Hematopoietic multipotent progenitor cell treated with erythropoietin and hydrocortisone succinate and interleukin-3 and kit ligand, for 4 days (in vitro differentiated cells): Measurements from ENCODE around the gene CT45A3.
"Not testable (repeated sequence)": the region's sequence is repeated elsewhere in the genome, so short reads cannot be mapped to it uniquely, and the experiment has no call there.

Experiments used
- DNase-seq: peaks from one replicate; pipeline ENCODE4 v3.0.0-alpha.2; 2015

The CT45A3 gene, protein sequence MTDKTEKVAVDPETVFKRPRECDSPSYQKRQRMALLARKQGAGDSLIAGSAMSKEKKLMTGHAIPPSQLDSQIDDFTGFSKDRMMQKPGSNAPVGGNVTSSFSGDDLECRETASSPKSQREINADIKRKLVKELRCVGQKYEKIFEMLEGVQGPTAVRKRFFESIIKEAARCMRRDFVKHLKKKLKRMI

DNA sequence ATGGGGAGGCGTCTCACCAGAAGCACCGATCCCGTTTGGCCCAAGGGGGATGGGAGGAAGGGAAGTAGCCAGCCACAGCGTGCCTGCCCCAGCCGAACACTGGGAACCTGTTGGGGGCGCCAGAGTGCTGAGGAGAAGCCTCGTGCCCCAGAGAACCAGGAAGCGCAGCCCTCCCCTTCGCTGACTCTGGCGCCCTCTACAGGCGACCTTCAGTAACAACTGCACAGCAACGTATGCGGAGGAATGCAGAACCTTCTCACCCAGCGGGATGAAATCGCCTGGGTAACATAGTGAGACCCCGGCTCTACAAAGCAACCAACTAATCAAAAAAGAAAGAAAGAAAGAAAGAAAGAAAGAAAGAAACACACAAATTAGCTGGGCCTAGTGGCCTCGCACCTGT, at the start of gene CT45A3:
TSS of gene CT45A3 (minus strand) at position 101 of the 400 bp plus-strand sequence. CDS start 3,747 bp downstream, outside the sequence.
- DNase-seq, result not testable (repeated sequence)

DNA sequence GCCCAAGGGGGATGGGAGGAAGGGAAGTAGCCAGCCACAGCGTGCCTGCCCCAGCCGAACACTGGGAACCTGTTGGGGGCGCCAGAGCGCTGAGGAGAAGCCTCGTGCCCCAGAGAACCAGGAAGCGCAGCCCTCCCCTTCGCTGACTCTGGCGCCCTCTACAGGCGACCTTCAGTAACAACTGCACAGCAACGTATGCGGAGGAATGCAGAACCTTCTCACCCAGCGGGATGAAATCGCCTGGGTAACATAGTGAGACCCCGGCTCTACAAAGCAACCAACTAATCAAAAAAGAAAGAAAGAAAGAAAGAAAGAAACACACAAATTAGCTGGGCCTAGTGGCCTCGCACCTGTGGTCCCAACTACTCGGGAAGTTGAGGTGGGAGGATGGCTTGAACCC, 34.7 kb upstream of the CT45A3 start, which contains the start of gene CT45A6:
TSS of gene CT45A6 (minus strand) at position 101 of the 400 bp plus-strand sequence. CDS start 3,794 bp downstream, outside the sequence.
- DNase-seq, result not testable (repeated sequence)

DNA sequence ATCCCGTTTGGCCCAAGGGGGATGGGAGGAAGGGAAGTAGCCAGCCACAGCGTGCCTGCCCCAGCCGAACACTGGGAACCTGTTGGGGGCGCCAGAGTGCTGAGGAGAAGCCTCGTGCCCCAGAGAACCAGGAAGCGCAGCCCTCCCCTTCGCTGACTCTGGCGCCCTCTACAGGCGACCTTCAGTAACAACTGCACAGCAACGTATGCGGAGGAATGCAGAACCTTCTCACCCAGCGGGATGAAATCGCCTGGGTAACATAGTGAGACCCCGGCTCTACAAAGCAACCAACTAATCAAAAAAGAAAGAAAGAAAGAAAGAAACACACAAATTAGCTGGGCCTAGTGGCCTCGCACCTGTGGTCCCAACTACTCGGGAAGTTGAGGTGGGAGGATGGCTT, 17.4 kb upstream of the CT45A3 start, which contains the start of gene CT45A5:
TSS of gene CT45A5 (minus strand) at position 101 of the 400 bp plus-strand sequence. CDS start 3,774 bp downstream, outside the sequence.
- DNase-seq, result not testable (repeated sequence)

DNA sequence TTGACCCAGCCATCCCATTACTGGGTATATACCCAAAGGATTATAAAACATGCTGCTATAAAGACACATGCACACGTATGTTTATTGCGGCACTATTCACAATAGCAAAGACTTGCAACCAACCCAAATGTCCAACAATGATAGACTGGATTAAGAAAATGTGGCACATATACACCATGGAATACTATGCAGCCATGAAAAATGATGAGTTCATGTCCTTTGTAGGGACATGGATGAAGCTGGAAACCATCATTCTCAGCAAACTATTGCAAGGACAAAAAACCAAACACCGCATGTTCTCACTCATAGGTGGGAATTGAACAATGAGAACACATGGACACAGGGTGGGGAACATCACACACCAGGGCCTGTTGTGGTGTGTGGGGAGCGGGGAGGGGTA, 23.3 kb downstream of the CT45A3 start:
- DNase-seq, result not testable (repeated sequence)

DNA sequence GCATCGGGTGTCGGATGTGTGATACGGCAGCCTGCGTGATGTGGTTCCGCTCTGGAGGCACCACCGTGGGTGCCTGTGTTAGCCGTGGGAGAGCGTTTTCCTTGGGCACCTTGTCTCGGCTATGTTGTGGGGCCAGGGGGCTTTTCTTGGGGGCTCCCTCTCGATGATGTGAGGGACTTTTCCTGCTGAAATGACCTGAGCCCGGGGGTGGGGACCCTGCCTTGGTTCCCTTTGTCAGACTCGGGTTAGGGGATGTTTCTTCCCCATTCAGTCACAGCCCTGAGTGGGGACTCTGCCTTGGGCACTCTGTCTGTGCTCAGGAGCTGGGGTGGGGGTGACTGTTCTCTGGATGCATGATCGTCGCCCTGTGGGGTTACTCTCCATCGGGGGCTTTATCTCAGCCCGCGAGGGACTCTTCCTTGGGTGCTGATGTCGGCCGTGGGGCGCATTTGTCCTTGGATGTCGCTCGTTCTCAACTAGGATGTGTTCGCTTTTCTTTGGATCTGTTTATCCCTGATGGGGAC, 26.7 kb downstream of the CT45A3 start:
- no peak for DNase-seq

DNA sequence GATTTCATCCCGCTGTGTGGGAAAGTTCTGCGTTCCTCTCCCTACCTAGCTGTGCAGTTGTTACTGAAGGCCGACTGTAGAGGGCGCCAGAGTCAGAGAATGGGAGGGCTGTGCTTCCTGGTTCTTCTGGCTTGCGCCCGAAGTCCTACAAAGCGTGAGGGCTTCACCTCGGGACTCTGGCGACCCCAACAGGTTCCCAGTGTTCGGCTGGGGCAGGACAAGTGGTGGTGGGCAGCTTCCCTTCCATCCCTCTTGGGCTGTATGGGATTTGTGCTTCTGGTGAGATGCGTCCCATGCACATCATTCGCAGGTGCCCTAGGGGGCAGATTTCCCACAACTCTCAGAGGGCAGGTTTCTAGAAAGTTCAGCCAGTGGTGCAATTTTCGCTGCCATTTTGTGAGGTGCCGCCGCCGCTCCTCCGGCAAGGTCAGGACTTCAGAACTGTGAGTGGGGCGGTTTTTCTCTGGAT, 27.3 kb downstream of the CT45A3 start:
- peak; percentile 75 for DNase-seq

DNA sequence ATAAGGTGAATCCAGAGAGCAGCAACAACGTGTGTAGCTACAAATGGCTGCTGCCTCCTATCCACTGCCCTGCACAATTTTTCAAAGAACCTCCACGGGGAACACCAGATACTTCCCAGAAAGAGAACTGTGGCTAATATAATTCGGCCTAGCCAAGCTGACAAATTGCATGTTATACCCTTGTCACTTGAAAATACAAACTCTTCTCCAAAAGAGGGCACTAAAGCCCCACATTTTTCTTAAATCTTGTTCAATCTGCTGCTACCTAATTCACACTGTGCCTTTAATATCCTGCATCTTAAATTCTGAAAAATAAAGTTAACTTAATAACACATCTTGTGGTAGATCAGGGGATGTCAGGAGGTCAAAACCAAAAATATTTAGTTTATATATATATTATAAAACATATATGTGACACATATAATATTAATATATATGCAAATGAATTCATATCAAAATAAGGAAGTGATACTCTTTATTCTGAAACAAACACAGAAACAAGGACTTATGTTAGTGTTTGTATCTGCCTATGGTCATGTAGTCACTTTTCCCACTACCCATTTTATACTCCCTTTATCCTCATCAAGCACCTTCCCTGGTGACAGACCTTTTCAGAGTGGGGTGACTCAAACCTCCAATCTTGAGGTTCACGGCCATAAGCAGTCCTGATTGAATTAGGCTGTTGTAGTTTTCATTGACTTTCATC, 30.5 kb downstream of the CT45A3 start:
- DNase-seq, result peak; percentile 47

DNA sequence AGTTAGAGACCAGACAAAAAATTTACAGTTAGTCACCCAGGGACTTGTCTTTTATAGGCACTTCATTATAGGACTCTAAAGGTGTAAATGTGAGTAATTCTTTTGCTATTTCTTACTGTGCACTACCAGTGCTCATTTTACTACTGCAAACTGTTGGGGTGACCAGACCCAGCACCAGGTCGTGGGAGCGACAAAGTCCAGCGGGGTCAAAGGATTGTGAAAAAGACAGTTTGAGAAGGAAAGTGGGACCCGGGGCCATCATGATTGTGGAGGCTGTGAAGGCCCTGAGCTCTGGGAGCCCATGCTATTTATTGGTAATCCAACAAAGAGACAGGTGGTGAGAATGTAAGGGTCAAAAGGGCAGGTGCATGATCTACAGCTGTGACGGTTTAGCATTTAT, 33.3 kb downstream of the CT45A3 start:
- DNase-seq, result not testable (repeated sequence)

DNA sequence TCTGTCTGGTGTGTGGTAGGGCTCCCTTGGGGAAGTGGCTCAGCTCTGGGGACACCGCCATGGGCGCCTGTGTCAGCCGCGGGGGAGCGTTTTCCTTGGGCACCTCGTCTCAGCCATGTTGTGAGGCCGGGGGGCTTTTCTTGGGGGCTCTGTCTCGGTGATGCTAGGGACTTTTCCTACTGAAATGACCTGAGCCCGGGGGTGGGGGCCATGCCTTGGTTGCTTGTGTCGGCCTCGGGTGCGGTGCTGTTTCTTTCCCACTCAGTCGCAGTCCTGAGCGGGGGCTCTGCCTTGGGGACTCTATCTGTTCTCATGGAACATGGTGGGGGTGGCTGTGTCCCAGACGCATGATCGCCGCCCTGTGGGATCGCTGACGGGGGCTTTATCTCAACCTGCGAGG, 54.2 kb downstream of the CT45A3 start:
- DNase-seq, result no peak

DNA sequence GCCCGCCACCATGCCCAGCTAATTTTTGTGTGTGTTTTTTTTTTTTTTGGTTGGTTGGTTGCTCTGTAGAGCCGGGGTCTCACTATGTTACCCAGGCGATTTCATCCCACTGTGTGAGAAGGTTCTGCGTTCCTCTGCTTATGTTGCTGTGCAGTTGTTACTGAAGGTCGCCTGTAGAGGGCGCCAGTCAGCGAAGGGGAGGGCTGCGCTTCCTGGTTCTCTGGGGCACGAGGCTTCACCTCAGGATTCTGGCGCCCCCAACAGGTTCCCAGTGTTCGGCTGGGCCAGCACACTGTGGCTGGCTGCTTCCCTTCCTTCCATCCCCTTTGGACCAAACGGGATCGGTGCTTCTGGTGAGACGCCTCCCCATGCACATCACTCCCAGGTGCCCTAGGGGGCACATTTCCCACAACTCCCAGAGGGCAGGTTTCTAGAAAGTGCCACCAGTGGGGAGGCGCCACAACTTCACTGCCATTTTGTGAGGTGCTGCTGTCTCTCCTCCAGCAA, 54.8 kb downstream of the CT45A3 start, which contains the start of gene CT45A1:
TSS of gene CT45A1 (plus strand) at position 457 of the 507 bp plus-strand sequence. CDS start 5,302 bp downstream, outside the sequence.
- peak; percentile 33 for DNase-seq
